ENCODE measurements around the gene DAB2IP.

GRCh38 chr9:121708768-121709488, 57.5 kb downstream of the DAB2IP start:
- no peak for TF ChIP-seq CTCF (conservative IDR thresholded peaks at IDR 0.05)
- no peak for TF ChIP-seq EZH2 (IDR thresholded peaks at IDR 0.05; ENCODE audit: low read depth)

Measured in PC-9 (cell line).